Stimulated activated effector memory CD8-positive, alpha-beta T cell treated with anti-CD3 and anti-CD28 coated beads, Interleukin-12 subunit alpha, Interleukin-12 subunit beta, amount 100 ng/mL, for 72 hours (primary cell): ENCODE measurements around the gene FAM117A.

Source experiments
- ATAC-seq: fragments of 150-1000 bp; cut with Tn5 transposase; 2 replicates; pipeline ENCODE4 v1.10.0; 2021
- DNase-seq, 2 donors: peaks; one replicate each; pipeline ENCODE4 v3.0.0; 2021 to 2022; ENCODE audit warnings: low spot score in 2 of 2
- H3K27ac Mint-ChIP-seq: one replicate; pipeline ENCODE4 v1.8.0; 2022; ENCODE audit warnings: mild to moderate bottlenecking, mixed read lengths
- H3K36me3 Mint-ChIP-seq: one replicate; pipeline ENCODE4 v1.8.0; 2022; ENCODE audit warnings: mild to moderate bottlenecking, mixed read lengths
- H3K4me1 Mint-ChIP-seq: one replicate; pipeline ENCODE4 v1.8.0; 2022; ENCODE audit warnings: mixed read lengths
- H3K4me3 Mint-ChIP-seq: one replicate; pipeline ENCODE4 v1.8.0; 2022; ENCODE audit warnings: mild to moderate bottlenecking, mixed read lengths
- H3K9me3 Mint-ChIP-seq: one replicate; pipeline ENCODE4 v1.8.0; 2022; ENCODE audit warnings: mixed read lengths

FAM117A gene

GRCh38 chr17:49763735-49764558 lies at the start of gene FAM117A:
TSS of gene FAM117A (minus strand) at chr17:49764131. CDS start at chr17:49764087, 44 bp downstream.
- H3K4me1 Mint-ChIP-seq: peaks cover 58% of the 10 kb centered on the region
- peak within 1 kb of the TSS; percentile 93 for H3K4me3 Mint-ChIP-seq
- peaks cover 16% of the 10 kb centered on the region for H3K36me3 Mint-ChIP-seq
- peak within 1 kb of the TSS; percentile 92 for H3K27ac Mint-ChIP-seq
- DNase-seq: peak; percentile 74 to 96
- ATAC-seq: peak; percentile 96
- H3K9me3 Mint-ChIP-seq: no peaks in the 10 kb centered on the region

GRCh38 chr17:49809056-49809455 lies 45.1 kb upstream of the FAM117A start:
- DNase-seq (no peak), ATAC-seq (no peak)
- H3K36me3 Mint-ChIP-seq: peaks cover 100% of the 10 kb centered on the region
- H3K9me3 Mint-ChIP-seq: no peaks in the 10 kb centered on the region
- H3K27ac Mint-ChIP-seq: peak overlapping the region; percentile 48
- H3K4me1 Mint-ChIP-seq: peaks cover 21% of the 10 kb centered on the region
- H3K4me3 Mint-ChIP-seq: no peak overlapping the region

- ATAC-seq (no peak), DNase-seq (no peak)
- peaks cover 33% of the 10 kb centered on the region for H3K4me1 Mint-ChIP-seq
- H3K9me3 Mint-ChIP-seq: no peaks in the 10 kb centered on the region
- no peak overlapping the region for H3K4me3 Mint-ChIP-seq
- H3K36me3 Mint-ChIP-seq: peaks cover 100% of the 10 kb centered on the region
- H3K27ac Mint-ChIP-seq: peak overlapping the region; percentile 58
Observed at GRCh38 chr17:49798738-49799137, 34.8 kb upstream of the FAM117A start.

GRCh38 chr17:49798182-49798581 lies 34.3 kb upstream of the FAM117A start:
- Mint-ChIP-seq H3K4me1 (peaks cover 36% of the 10 kb centered on the region), H3K9me3 (no peaks in the 10 kb centered on the region), H3K27ac (peak overlapping the region; percentile 58), H3K36me3 (peaks cover 100% of the 10 kb centered on the region), H3K4me3 (no peak overlapping the region)
- ATAC-seq (no peak), DNase-seq (no peak)

GRCh38 chr17:49795372-49795771 lies 31.4 kb upstream of the FAM117A start:
- peak overlapping the region; percentile 61 for H3K27ac Mint-ChIP-seq
- peaks cover 50% of the 10 kb centered on the region for H3K4me1 Mint-ChIP-seq
- DNase-seq: no peak
- H3K4me3 Mint-ChIP-seq: peak overlapping the region; percentile 23
- peaks cover 100% of the 10 kb centered on the region for H3K36me3 Mint-ChIP-seq
- H3K9me3 Mint-ChIP-seq: no peaks in the 10 kb centered on the region
- ATAC-seq: peak; percentile 74

- H3K9me3 Mint-ChIP-seq: no peaks in the 10 kb centered on the region
- peaks cover 60% of the 10 kb centered on the region for H3K4me1 Mint-ChIP-seq
- no peak overlapping the region for H3K27ac Mint-ChIP-seq
- no peak for ATAC-seq
- H3K36me3 Mint-ChIP-seq: peaks cover 100% of the 10 kb centered on the region
- DNase-seq: no peak
- H3K4me3 Mint-ChIP-seq: no peak overlapping the region
Observed at GRCh38 chr17:49793309-49793708, 29.4 kb upstream of the FAM117A start.

GRCh38 chr17:49789243-49789578 lies 25.3 kb upstream of the FAM117A start:
- ATAC-seq (no peak), DNase-seq (no peak)
- Mint-ChIP-seq H3K9me3 (no peaks in the 10 kb centered on the region), H3K36me3 (peaks cover 64% of the 10 kb centered on the region), H3K4me3 (peak overlapping the region; percentile 90), H3K4me1 (peaks cover 51% of the 10 kb centered on the region), H3K27ac (peak overlapping the region; percentile 98)

- peak within 1 kb of the TSS; percentile 90 for H3K4me3 Mint-ChIP-seq
- H3K9me3 Mint-ChIP-seq: no peaks in the 10 kb centered on the region
- peak within 1 kb of the TSS; percentile 98 for H3K27ac Mint-ChIP-seq
- peak; percentile 91 to 97 for DNase-seq
- H3K4me1 Mint-ChIP-seq: peaks cover 46% of the 10 kb centered on the region
- H3K36me3 Mint-ChIP-seq: peaks cover 59% of the 10 kb centered on the region
- ATAC-seq: peak; percentile 94
Observed at GRCh38 chr17:49788478-49789242, 24.7 kb upstream of the FAM117A start, which contains the start of gene KAT7. TSS of gene KAT7 (plus strand) at chr17:49788681. CDS start at chr17:49788835, 154 bp downstream.

GRCh38 chr17:49787884-49788477 lies 24.1 kb upstream of the FAM117A start:
- Mint-ChIP-seq H3K36me3 (peaks cover 52% of the 10 kb centered on the region), H3K27ac (peak overlapping the region; percentile 98), H3K4me1 (peaks cover 42% of the 10 kb centered on the region), H3K9me3 (no peaks in the 10 kb centered on the region), H3K4me3 (peak overlapping the region; percentile 90)
- ATAC-seq (no peak), DNase-seq (peak; percentile 21 to 61)

GRCh38 chr17:49784636-49785035 lies 20.7 kb upstream of the FAM117A start:
- ATAC-seq: no peak
- H3K27ac Mint-ChIP-seq: no peak overlapping the region
- no peak overlapping the region for H3K4me3 Mint-ChIP-seq
- DNase-seq: no peak
- H3K4me1 Mint-ChIP-seq: peaks cover 21% of the 10 kb centered on the region
- H3K36me3 Mint-ChIP-seq: peaks cover 19% of the 10 kb centered on the region
- H3K9me3 Mint-ChIP-seq: no peaks in the 10 kb centered on the region

- no peak for ATAC-seq
Observed at GRCh38 chr17:49783791-49784190, 19.9 kb upstream of the FAM117A start.

GRCh38 chr17:49783071-49783715 lies 19.3 kb upstream of the FAM117A start:
- no peaks in the 10 kb centered on the region for H3K9me3 Mint-ChIP-seq
- H3K27ac Mint-ChIP-seq: no peak overlapping the region
- H3K36me3 Mint-ChIP-seq: peaks cover 4% of the 10 kb centered on the region
- DNase-seq (no peak), ATAC-seq (no peak)
- H3K4me3 Mint-ChIP-seq: no peak overlapping the region
- peaks cover 19% of the 10 kb centered on the region for H3K4me1 Mint-ChIP-seq

More at GRCh38 chr17:49783791-49784190, 19.9 kb upstream of the FAM117A start:
- no peak overlapping the region for H3K27ac Mint-ChIP-seq
- no peaks in the 10 kb centered on the region for H3K9me3 Mint-ChIP-seq
- H3K36me3 Mint-ChIP-seq: peaks cover 10% of the 10 kb centered on the region
- peaks cover 21% of the 10 kb centered on the region for H3K4me1 Mint-ChIP-seq
- no peak overlapping the region for H3K4me3 Mint-ChIP-seq
- DNase-seq: no peak

GRCh38 chr17:49779739-49780231 lies 15.9 kb upstream of the FAM117A start:
- DNase-seq: no peak
- Mint-ChIP-seq H3K4me1 (peaks cover 10% of the 10 kb centered on the region), H3K27ac (peak overlapping the region; percentile 52), H3K9me3 (no peaks in the 10 kb centered on the region), H3K4me3 (no peak overlapping the region), H3K36me3 (no peaks in the 10 kb centered on the region)
- peak; percentile 78 for ATAC-seq

- peaks cover 10% of the 10 kb centered on the region for H3K4me1 Mint-ChIP-seq
- DNase-seq (no peak), ATAC-seq (no peak)
- H3K4me3 Mint-ChIP-seq: no peak overlapping the region
- H3K36me3 Mint-ChIP-seq: no peaks in the 10 kb centered on the region
- no peaks in the 10 kb centered on the region for H3K9me3 Mint-ChIP-seq
- peak overlapping the region; percentile 52 for H3K27ac Mint-ChIP-seq
Observed at GRCh38 chr17:49779156-49779738, 15.3 kb upstream of the FAM117A start.
